H1 (cell line): ENCODE measurements around the gene CDK10. TPM values are rescaled to one million over a fixed set of nuclear protein-coding genes. Genes with fewer than 3 reads are reported as not detected.

Experiments used
- BCL11A ChIP-seq, 2 experiments: IDR thresholded peaks; one replicate each; pipeline ENCODE4 v1.6.1; 2011; ENCODE audit warnings: low read depth in 2 of 2, low read length in 2 of 2, mild to moderate bottlenecking in 2 of 2
- CTBP2 ChIP-seq: IDR thresholded peaks from 2 replicates; pipeline ENCODE4 v1.7.0; 2011; ENCODE audit warnings: borderline replicate concordance, mild to moderate bottlenecking, moderate library complexity, mixed read lengths, low read length; ENCODE audit not compliant: insufficient read depth, insufficient read length
- CTCF ChIP-seq, 3 experiments: IDR thresholded peaks; 1 replicate in 2 of 3; 2 replicates in 1 of 3; pipeline versions ENCODE4 v1.5.1 to v1.6.1; 2011; ENCODE audit warnings: low read length in 3 of 3, mild to moderate bottlenecking in 3 of 3, inconsistent platforms in 2 of 3, low read depth in 1 of 3, moderate library complexity in 1 of 3; ENCODE audit not compliant: insufficient read depth in 1 of 3; ENCODE audit errors: control extremely low read depth in 1 of 3
- GABPA ChIP-seq: IDR thresholded peaks from 2 replicates; pipeline ENCODE4 v1.6.1; 2011; ENCODE audit warnings: mild to moderate bottlenecking, low read length, moderate library complexity, borderline replicate concordance; ENCODE audit not compliant: insufficient read depth
- JUND ChIP-seq: IDR thresholded peaks from 2 replicates; pipeline ENCODE4 v1.6.1; 2011; ENCODE audit warnings: mild to moderate bottlenecking, improper control_type of control experiment, low read length
- KDM5A ChIP-seq: fragments of 200-600 bp; IDR thresholded peaks from 2 replicates; pipeline ENCODE4 v1.7.1; 2012; ENCODE audit warnings: mild to moderate bottlenecking, low read length, inconsistent platforms, mixed read lengths
- MAFK ChIP-seq: IDR thresholded peaks from 2 replicates; pipeline ENCODE4 v1.6.1; 2012; ENCODE audit warnings: low read depth, mild to moderate bottlenecking, improper control_type of control experiment, low read length
- NRF1 ChIP-seq: IDR thresholded peaks from 2 replicates; pipeline ENCODE4 v1.6.1; 2011; ENCODE audit warnings: mild to moderate bottlenecking, low read depth, low read length, improper control_type of control experiment
- TBP ChIP-seq: IDR thresholded peaks from 2 replicates; pipeline ENCODE4 v1.6.1; 2011; ENCODE audit warnings: low read depth, low read length, improper control_type of control experiment
- ZNF274 ChIP-seq: IDR thresholded peaks from 2 replicates; pipeline ENCODE4 v1.7.0; 2012; ENCODE audit warnings: low read length, borderline replicate concordance; ENCODE audit errors: extremely low read depth
- polyA plus RNA-seq, 7 experiments: library from polyadenylated mRNA; depleted of rRNA in 3 of 7; stranded (reverse) in 5 of 7; unstranded in 2 of 7; fragments of >200 nt in 5 of 7; fragments of 200-250 nt in 2 of 7; gene quantifications; 1 replicate in 5 of 7; 2 replicates in 1 of 7; 4 replicates in 1 of 7; pipeline versions ENCODE4 v1.2.1 to v1.2.3, GENCODE V29; 2011 to 2013; ENCODE audit warnings: missing spikeins in 2 of 7, mixed read lengths in 2 of 7
- total RNA-seq: library from RNA; stranded (reverse); fragmentation: NEBNext Ultra II Directional; extraction: Animal tissue kit (Norgen Biotek cat#: 25700); gene quantifications from 2 replicates; pipeline ENCODE4 v1.2.1, GENCODE V29; 2021

Gene CDK10
- total and polyA plus RNA-seq, 2 of the 8 experiments (the other 6 are each of a cell fraction or from before 2014, with no cell fraction given), result 49.5 to 83.9 TPM

GRCh38 chr16:89709716-89710432 is 23.4 kb downstream of the CDK10 start (continued):
- TF ChIP-seq TBP, result no peak
- TF ChIP-seq MAFK, result no peak
- TF ChIP-seq NRF1, result no peak
- TF ChIP-seq ZNF274, result no peak
- TF ChIP-seq JUND, result no peak
- no peak for TF ChIP-seq CTCF (IDR thresholded peaks at IDR 0.05; ENCODE audit: control extremely low read depth in 1 of 3, insufficient read depth in 1 of 3, low read depth in 1 of 3, low read length in 3 of 3)
- no peak for TF ChIP-seq GABPA
- TF ChIP-seq CTBP2, result no peak
- TF ChIP-seq BCL11A (IDR thresholded peaks at IDR 0.05; ENCODE audit: low read depth in 2 of 2, low read length in 2 of 2), result no peak
- no peak for TF ChIP-seq KDM5A
